ENCODE results near the gene TMEM69. TPM values are rescaled to one million over a fixed set of nuclear protein-coding genes. Genes with fewer than 3 reads are reported as not detected.
A peak's percentile ranks its signal among the peaks of the same experiment; 100 is the strongest.

The TMEM69 gene
- total RNA-seq, 2 donors from 2014 or later = 21.4 to 23.6 TPM

GRCh38 chr1:45647248-45648021 lies 40.5 kb upstream of the TMEM69 start:
- peak; percentile 30 for DNase-seq
- H3K4me1 ChIP-seq = no peaks in the 10 kb centered on the region

GRCh38 chr1:45654540-45655280 lies 33.3 kb upstream of the TMEM69 start:
- peaks cover 24% of the 10 kb centered on the region for H3K36me3 ChIP-seq
- no peaks in the 10 kb centered on the region for H3K27me3 ChIP-seq
- no peak overlapping the region for H3K4me3 ChIP-seq
- no peak for DNase-seq
- no peak overlapping the region for H3K9ac ChIP-seq (ENCODE audit: low read depth in 2 of 2, low read length in 2 of 2)
- H3K27ac ChIP-seq = no peak overlapping the region
- intact Hi-C loops (cut with DNase I) = no loop called here
- H3K9me3 ChIP-seq = no peaks in the 10 kb centered on the region
- TF ChIP-seq CTCF (IDR thresholded peaks at IDR 0.05) = no peak
- no peaks in the 10 kb centered on the region for H3K4me1 ChIP-seq

More at GRCh38 chr1:45647248-45648021, 40.5 kb upstream of the TMEM69 start:
- Histone ChIP-seq H3K4me3 (no peak overlapping the region), H3K27me3 (no peaks in the 10 kb centered on the region), H3K27ac (peak overlapping the region; percentile 39), H3K9ac (ENCODE audit: low read depth in 2 of 2, low read length in 2 of 2) (peak overlapping the region in 1 of 2 donors; percentile 51), H3K36me3 (no peaks in the 10 kb centered on the region), H3K9me3 (no peaks in the 10 kb centered on the region)
- intact Hi-C loops (cut with DNase I) = no loop called here
- no peak for TF ChIP-seq CTCF (IDR thresholded peaks at IDR 0.05)

- no peaks in the 10 kb centered on the region for H3K27me3 ChIP-seq
- no peaks in the 10 kb centered on the region for H3K4me1 ChIP-seq
- peaks cover 24% of the 10 kb centered on the region for H3K36me3 ChIP-seq
- no peak for TF ChIP-seq CTCF (IDR thresholded peaks at IDR 0.05)
- H3K4me3 ChIP-seq = no peak overlapping the region
- H3K9ac ChIP-seq (ENCODE audit: low read depth in 2 of 2, low read length in 2 of 2) = no peak overlapping the region
- no peak for DNase-seq
- H3K9me3 ChIP-seq = no peaks in the 10 kb centered on the region
- H3K27ac ChIP-seq = no peak overlapping the region
- intact Hi-C loops (cut with DNase I) = no loop called here
These were observed 31.3 kb upstream of the TMEM69 start for GRCh38 chr1:45656573-45657226.

GRCh38 chr1:45658171-45658570 lies 29.8 kb upstream of the TMEM69 start:
- peaks cover 24% of the 10 kb centered on the region for H3K36me3 ChIP-seq
- no peak for DNase-seq
- H3K27ac ChIP-seq = peak overlapping the region; percentile 36

More at GRCh38 chr1:45658171-45658570, 29.8 kb upstream of the TMEM69 start:
- no peak for TF ChIP-seq CTCF (IDR thresholded peaks at IDR 0.05)
- intact Hi-C loops (cut with DNase I) = no loop called here
- Histone ChIP-seq H3K9ac (ENCODE audit: low read depth in 2 of 2, low read length in 2 of 2) (no peak overlapping the region), H3K27me3 (no peaks in the 10 kb centered on the region), H3K4me1 (no peaks in the 10 kb centered on the region), H3K4me3 (no peak overlapping the region), H3K9me3 (no peaks in the 10 kb centered on the region)

All from colonic mucosa (tissue), 4 donors.